IMR-90 (cell line): ENCODE data around the gene DIP2C. TPM values are rescaled to one million over a fixed set of nuclear protein-coding genes. Genes with fewer than 3 reads are reported as not detected.

Experiments used
- ATAC-seq: fragments of 200-7000 bp; cut with Tn5 transposase; 2 replicates; pipeline ENCODE4 v1.9.1; 2020; ENCODE audit warnings: low read depth, mild to moderate bottlenecking, moderate library complexity
- BruUV-seq: library from RNA; stranded (reverse); fragments of 400-500 nt; replicated peaks from 2 replicates; lab custom pipeline; 2021; lab: Mats Ljungman, UMichigan
- CTCF ChIA-PET: fragments of 300-600 bp; formaldehyde crosslinking; extraction: SDS; loops from one replicate; lab custom pipeline; 2021; ENCODE audit warnings: antibody characterized with exemption; lab: Yijun Ruan, JAX
- POLR2A ChIA-PET: fragments of 300-600 bp; sonication (Branson Sonifier 250); formaldehyde crosslinking; loops from one replicate; lab custom pipeline; 2022; ENCODE audit warnings: antibody characterized with exemption; ENCODE audit not compliant: unreplicated experiment; lab: Charles Lee
- DNase-seq: peaks from one replicate; pipeline ENCODE4 v3.0.0; 2013
- H2AFZ ChIP-seq: replicated peaks from 2 replicates; pipeline ENCODE3; 2013; ENCODE audit warnings: low read length, mild to moderate bottlenecking; ENCODE audit not compliant: poor library complexity
- H2AK5ac ChIP-seq: 2 replicates; pipeline ENCODE4 v1.6.1; 2013; ENCODE audit warnings: low read depth, low read length, inconsistent platforms
- H2AK9ac ChIP-seq: replicated peaks from 2 replicates; pipeline ENCODE3; 2013; ENCODE audit warnings: mild to moderate bottlenecking, low read depth, low read length, moderate library complexity; ENCODE audit not compliant: poor library complexity
- H2BK120ac ChIP-seq: 2 replicates; pipeline ENCODE4 v1.6.1; 2013; ENCODE audit warnings: low read depth, low read length, inconsistent platforms
- H2BK15ac ChIP-seq: 3 replicates; pipeline ENCODE4 v1.6.1; 2013; ENCODE audit warnings: low read depth, low read length, inconsistent platforms
- H2BK20ac ChIP-seq: 2 replicates; pipeline ENCODE4 v1.6.1; 2013; ENCODE audit warnings: low read depth, mild to moderate bottlenecking, inconsistent platforms, low read length, moderate library complexity
- H2BK5ac ChIP-seq: 2 replicates; pipeline ENCODE4 v1.6.1; 2013; ENCODE audit warnings: mild to moderate bottlenecking, low read depth, low read length, inconsistent platforms; ENCODE audit not compliant: poor library complexity, severe bottlenecking
- H3K14ac ChIP-seq: replicated peaks from 2 replicates; pipeline ENCODE4 v1.6.1; 2013; ENCODE audit warnings: low read depth, low read length, inconsistent platforms
- H3K18ac ChIP-seq: 2 replicates; pipeline ENCODE4 v1.6.1; 2013; ENCODE audit warnings: low read depth, low read length, control low read depth
- H3K23ac ChIP-seq: 2 replicates; pipeline ENCODE4 v1.6.1; 2013; ENCODE audit warnings: low read depth, low read length, inconsistent platforms
- H3K27ac ChIP-seq: 2 replicates; pipeline ENCODE4 v1.5.1; 2013; ENCODE audit warnings: mild to moderate bottlenecking, control low read depth, low read length; ENCODE audit not compliant: insufficient read depth
- H3K27me3 ChIP-seq: 2 replicates; pipeline ENCODE4 v1.6.1; 2013; ENCODE audit warnings: low read length; ENCODE audit not compliant: control insufficient read depth, insufficient read depth
- H3K36me3 ChIP-seq: 2 replicates; pipeline ENCODE4 v1.6.1; 2013; ENCODE audit warnings: low read length, mixed read lengths; ENCODE audit not compliant: control insufficient read depth, insufficient read depth
- H3K4ac ChIP-seq: 2 replicates; pipeline ENCODE4 v1.6.1; 2013; ENCODE audit warnings: low read depth, low read length, inconsistent platforms
- H3K4me1 ChIP-seq: 2 replicates; pipeline ENCODE4 v1.6.1; 2013; ENCODE audit warnings: low read length, mixed read lengths; ENCODE audit not compliant: control insufficient read depth, insufficient read depth
- H3K4me2 ChIP-seq: 2 replicates; pipeline ENCODE4 v1.6.1; 2013; ENCODE audit warnings: low read depth, mild to moderate bottlenecking, control low read depth, low read length, moderate library complexity
- H3K4me3 ChIP-seq: 2 replicates; pipeline ENCODE4 v1.5.1; 2013; ENCODE audit warnings: low read depth, mild to moderate bottlenecking, control low read depth, low read length, moderate library complexity; ENCODE audit not compliant: insufficient read depth
- H3K56ac ChIP-seq: 2 replicates; pipeline ENCODE4 v1.6.1; 2013; ENCODE audit warnings: low read length, inconsistent platforms; ENCODE audit not compliant: insufficient read depth; ENCODE audit errors: extremely low read depth
- H3K79me1 ChIP-seq, 2 experiments: 2 replicates each; pipeline ENCODE4 v1.6.1; 2013; ENCODE audit warnings: low read length in 2 of 2, inconsistent platforms in 1 of 2, low read depth in 1 of 2
- H3K9ac ChIP-seq: 2 replicates; pipeline ENCODE4 v1.6.1; 2013; ENCODE audit warnings: low read depth, low read length, control low read depth
- H3K9me1 ChIP-seq: 2 replicates; pipeline ENCODE4 v1.6.1; 2013; ENCODE audit warnings: low read length, inconsistent platforms; ENCODE audit not compliant: insufficient read depth
- H3K9me3 ChIP-seq: 2 replicates; pipeline ENCODE4 v1.6.1; 2013; ENCODE audit warnings: low read length; ENCODE audit not compliant: control insufficient read depth, insufficient read depth
- H4K20me1 ChIP-seq: 2 replicates; pipeline ENCODE4 v1.6.1; 2013; ENCODE audit warnings: low read length, inconsistent platforms; ENCODE audit not compliant: insufficient read depth
- H4K5ac ChIP-seq: 2 replicates; pipeline ENCODE4 v1.6.1; 2013; ENCODE audit warnings: mild to moderate bottlenecking, low read depth, low read length, control low read depth
- H4K8ac ChIP-seq, 2 experiments: 2 replicates each; pipeline ENCODE4 v1.6.1; 2013; ENCODE audit warnings: low read depth in 2 of 2, low read length in 2 of 2, control low read depth in 1 of 2, inconsistent platforms in 1 of 2
- H4K91ac ChIP-seq: 2 replicates; pipeline ENCODE4 v1.6.1; 2013; ENCODE audit warnings: low read depth, low read length, inconsistent platforms; ENCODE audit not compliant: insufficient read depth
- MAFK ChIP-seq: IDR thresholded peaks from 2 replicates; pipeline ENCODE4 v1.6.1; 2012; ENCODE audit warnings: low read depth, low read length, improper control_type of control experiment
- USF2 ChIP-seq: fragments of 150-350 bp; IDR thresholded peaks from 2 replicates; pipeline ENCODE4 v1.6.1; 2017; ENCODE audit warnings: mild to moderate bottlenecking, antibody characterized with exemption, low read length, low read depth
- WGBS, 2 experiments: methylation state at CpG; one replicate each; pipeline versions ENCODE4 v1.1.5 to v1.1.7; 2013; ENCODE audit warnings: missing lambda C conversion rate in 2 of 2; ENCODE audit not compliant: insufficient read length in 1 of 2; ENCODE audit errors: extremely low coverage in 2 of 2; 5-methylcytosine and 5-hydroxymethylcytosine counted together
- dilution Hi-C: fragments of 300-500 bp; cut with HindIII; formaldehyde crosslinking; loops from one replicate; pipeline ENCODE4 v1.14.3; 2018; ENCODE audit warnings: low sequenced_read_pairs; ENCODE audit not compliant: unreplicated experiment
- in situ Hi-C: fragments of 300-500 bp; cut with MboI; formaldehyde crosslinking; loops from 3 replicates; pipeline ENCODE4 v1.14.3; 2019; ENCODE audit warnings: low sequenced_read_pairs, inconsistent platforms, mixed read lengths
- intact Hi-C: fragments of 100-400 bp; cut with micrococcal nuclease; formaldehyde crosslinking; loops from 2 replicates; pipeline ENCODE4 v1.10.0; 2022
- polyA plus RNA-seq, 3 experiments: library from polyadenylated mRNA; depleted of rRNA; stranded (reverse); fragments of >200 nt; gene quantifications; 2 replicates each; pipeline ENCODE4 v1.2.3, GENCODE V29; 2012; ENCODE audit warnings: low replicate concordance in 1 of 3
- total RNA-seq: library from RNA; depleted of rRNA; stranded (reverse); fragments of >200 nt; gene quantifications from 2 replicates; pipeline ENCODE4 v1.2.3, GENCODE V29; 2012

The DIP2C gene
- total and polyA plus RNA-seq, 2 of the 4 experiments (the other 2 are of a cell fraction) = 8.6 to 17.3 TPM

- no TSS peak for BruUV-seq
- peaks cover 19 to 83% of the 10 kb centered on the region in 2 experiments for H3K79me1 ChIP-seq
- H2AFZ ChIP-seq = peak overlapping the region; percentile 68
- in situ Hi-C loops (loop anchor here (25.0 kb wide), 1 partner anchor 169 kb away; no protein-coding TSS in a partner anchor), dilution Hi-C loops (no loop called here), intact Hi-C loops (loop anchor here (2.0 to 5.0 kb wide), 2 partner anchors 84 to 171 kb away; no protein-coding TSS in a partner anchor)
- H2BK20ac ChIP-seq = peak overlapping the region; percentile 57; the same call in 1 of the 2 replicates
- peak; percentile 59 for ATAC-seq
- H3K9me3 ChIP-seq = no peaks in the 10 kb centered on the region
- H2BK120ac ChIP-seq = peak overlapping the region; percentile 53
- H3K18ac ChIP-seq = peak overlapping the region; percentile 11; the same call in 1 of the 2 replicates
- H3K56ac ChIP-seq = no peak overlapping the region
- 86% methylated on average over 3 of the region's 9 CpGs; no CpG with 5 or more reads in 1 of the 2 experiments for WGBS, 2 experiments
- no peak overlapping the region for H3K4me3 ChIP-seq
- CTCF ChIA-PET = interaction anchor here (0.7 kb wide), 1 partner anchor 166 kb away, joined by 3 read pairs; no protein-coding TSS in a partner anchor
- H3K23ac ChIP-seq = peak overlapping the region; percentile 64
- H3K27me3 ChIP-seq = no peaks in the 10 kb centered on the region
- peak overlapping the region; percentile 66 for H3K4ac ChIP-seq
- peak overlapping the region in 1 of 2 experiments; percentile 10; a peak in 1 of 4 replicates for H4K8ac ChIP-seq
- H3K4me1 ChIP-seq = peaks cover 29% of the 10 kb centered on the region
- H4K5ac ChIP-seq = peak overlapping the region; percentile 7; the same call in 1 of the 2 replicates
- peak overlapping the region; percentile 61 for H3K27ac ChIP-seq
- peak; percentile 25; the same call in 1 of the 2 replicates for TF ChIP-seq USF2
- no peak for TF ChIP-seq MAFK
- H3K4me2 ChIP-seq = 0 out of 2 replicates have a peak overlapping the region, but pooled peaks have one; percentile 1
- DNase-seq = peak; percentile 83
- H2AK9ac ChIP-seq = peak overlapping the region; percentile 83
- 0 out of 2 replicates have a peak, but pooled peaks cover 2% of the 10 kb centered on the region for H3K36me3 ChIP-seq
- peak overlapping the region; percentile 6; the same call in 1 of the 3 replicates for H2BK15ac ChIP-seq
- H4K91ac ChIP-seq = peak overlapping the region; percentile 37
- peaks cover 80% of the 10 kb centered on the region for H4K20me1 ChIP-seq
- POLR2A ChIA-PET = no interaction called here
- peak overlapping the region; percentile 84; the same call in 1 of the 2 replicates for H2AK5ac ChIP-seq
- H3K9ac ChIP-seq = no peak overlapping the region
- H3K14ac ChIP-seq = peak overlapping the region; percentile 73
- peak overlapping the region; percentile 79 for H2BK5ac ChIP-seq
- H3K9me1 ChIP-seq = peaks cover 32% of the 10 kb centered on the region
Measured at GRCh38 chr10:681670-682318, 7.7 kb downstream of the DIP2C start.
